Esophagus mucosa (tissue), 1 donor: Measurements from ENCODE around the gene VWA7. TPM values are rescaled to one million over a fixed set of nuclear protein-coding genes. Genes with fewer than 3 reads are reported as not detected.
A peak's percentile ranks its signal among the peaks of the same experiment; 100 is the strongest.

Experiments
- ATAC-seq: fragments of 200-7000 bp; cut with Tn5 transposase; one replicate; pipeline ENCODE4 v1.9.1; 2020
- total RNA-seq: library from RNA; stranded (reverse); gene quantifications from one replicate; pipeline ENCODE4 v1.2.4, GENCODE V29; 2023
- donor health status: DM: yes; HTN: yes; CAD: no.

The VWA7 gene
- total RNA-seq, 1 donor from 2014 or later: 1.6 TPM

DNA sequence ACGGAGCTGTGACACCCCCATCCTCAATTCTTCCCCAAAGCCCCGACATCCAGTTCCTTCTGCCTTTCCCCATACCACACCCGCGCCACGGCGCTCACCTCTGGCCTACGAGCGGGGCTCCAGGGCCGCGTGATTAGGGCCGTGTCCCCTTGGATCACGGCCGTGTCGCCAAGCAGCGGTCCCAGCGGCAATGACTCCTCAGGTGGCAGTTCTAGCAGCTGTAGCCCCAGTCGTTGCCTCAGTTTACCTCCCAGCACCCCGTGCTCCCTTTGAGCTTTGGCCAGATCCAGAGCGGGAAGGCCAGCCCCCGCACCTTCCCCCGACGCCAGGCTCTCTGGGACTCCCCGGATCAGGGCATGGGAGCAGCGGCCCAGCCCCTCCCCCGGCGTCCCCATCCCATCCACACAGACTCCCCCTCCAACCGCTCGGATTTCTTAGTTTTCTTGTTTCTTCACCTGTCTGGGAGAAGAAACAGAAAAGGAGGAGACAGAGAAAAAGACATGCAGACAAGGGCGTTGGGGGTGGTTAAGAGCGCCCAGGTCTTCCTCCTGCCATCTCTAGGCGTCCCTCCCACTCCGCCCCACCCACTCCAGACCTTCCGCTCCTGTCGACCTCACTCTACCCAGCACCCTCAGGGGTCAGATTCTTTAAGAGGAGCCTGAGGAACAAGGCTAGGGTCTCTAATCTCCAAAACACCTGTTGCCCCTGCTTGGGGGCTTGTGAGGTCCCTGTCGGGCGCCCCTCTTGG is 48.2 kb downstream of the VWA7 start, which contains the start of gene DDAH2:
DDAH2 (minus strand) TSS at position 533 of the 748 bp plus-strand sequence; CDS start at position 395, 138 bp downstream.
- peak; percentile 43 for ATAC-seq

DNA sequence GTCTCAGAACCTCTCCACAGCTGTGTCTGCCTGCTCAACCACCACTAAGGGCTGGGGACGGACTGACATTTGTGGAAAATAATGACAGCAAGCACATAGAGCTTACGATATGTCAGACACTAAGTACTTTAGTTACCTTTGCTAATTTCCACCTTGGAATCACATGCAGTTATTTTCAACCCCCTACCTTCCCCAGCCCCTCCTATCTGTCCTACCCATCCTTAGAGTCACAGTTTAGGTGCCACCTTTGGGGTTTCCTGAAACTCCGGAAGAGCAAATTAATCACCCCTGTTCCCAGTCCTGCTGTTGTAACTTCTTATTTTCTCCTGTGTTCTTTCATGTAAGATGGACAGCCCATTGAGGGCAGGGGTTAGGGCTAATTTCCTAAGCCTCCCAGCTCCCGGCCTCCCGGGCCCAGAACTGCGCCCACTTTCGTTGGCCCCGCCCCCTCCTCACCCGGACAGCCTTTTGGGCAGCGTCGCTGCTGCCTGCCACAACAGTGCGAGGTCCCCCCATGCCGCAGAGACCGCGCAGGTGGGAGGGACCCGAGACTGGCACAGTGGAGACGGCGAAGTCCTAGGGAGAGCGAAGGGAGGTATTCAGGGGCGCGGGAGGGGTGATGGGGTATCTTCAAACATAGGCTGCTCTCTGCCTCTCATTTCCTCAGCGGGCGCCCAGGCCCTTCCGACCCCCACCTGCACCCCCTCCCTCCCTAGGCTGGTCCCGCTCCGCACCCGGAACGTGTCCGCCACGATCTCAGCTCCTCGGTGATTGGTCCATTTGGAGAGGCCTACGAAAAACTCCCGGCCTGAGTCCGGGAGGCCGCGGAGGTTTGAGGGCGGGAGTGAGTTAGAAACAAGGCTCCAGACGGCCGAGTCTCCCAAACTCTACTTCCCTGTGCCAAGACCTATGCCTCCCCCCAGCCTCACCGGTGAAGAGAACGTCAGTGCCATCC is 49.1 kb downstream of the VWA7 start:
- no peak for ATAC-seq

DNA sequence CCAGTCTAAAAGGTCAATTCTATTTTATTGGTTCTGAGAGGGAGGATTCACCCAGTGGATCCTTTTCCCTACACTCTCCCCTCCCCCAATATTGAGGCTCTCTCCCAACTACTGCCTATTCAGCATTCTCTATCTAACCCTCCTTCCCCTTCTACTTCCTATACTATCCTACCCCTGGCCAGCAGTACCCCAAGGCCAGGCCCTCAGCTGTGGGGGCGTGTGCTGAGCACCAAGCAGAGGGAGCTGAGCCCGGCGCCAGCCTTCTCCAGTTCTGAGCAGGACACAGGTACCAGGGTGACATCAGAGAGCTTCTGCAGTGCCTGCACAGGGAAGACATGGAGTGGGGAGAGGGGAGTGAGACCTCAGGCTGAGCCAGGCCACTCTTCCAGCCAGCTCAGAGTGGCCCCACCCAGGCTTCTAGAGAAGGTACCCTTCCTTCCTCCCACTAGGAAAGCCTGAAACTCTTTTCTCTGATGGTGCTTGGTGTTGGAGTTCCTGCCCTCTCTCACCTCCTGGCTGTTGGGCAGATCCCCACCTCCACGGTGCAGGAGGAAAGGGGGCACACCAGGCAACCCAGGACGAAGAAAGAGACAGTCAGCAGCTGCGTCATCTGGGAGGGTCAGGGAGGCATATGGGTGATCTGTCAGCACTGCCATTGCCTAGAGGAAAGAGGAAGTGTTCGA is 50.0 kb downstream of the VWA7 start:
- ATAC-seq: no peak

DNA sequence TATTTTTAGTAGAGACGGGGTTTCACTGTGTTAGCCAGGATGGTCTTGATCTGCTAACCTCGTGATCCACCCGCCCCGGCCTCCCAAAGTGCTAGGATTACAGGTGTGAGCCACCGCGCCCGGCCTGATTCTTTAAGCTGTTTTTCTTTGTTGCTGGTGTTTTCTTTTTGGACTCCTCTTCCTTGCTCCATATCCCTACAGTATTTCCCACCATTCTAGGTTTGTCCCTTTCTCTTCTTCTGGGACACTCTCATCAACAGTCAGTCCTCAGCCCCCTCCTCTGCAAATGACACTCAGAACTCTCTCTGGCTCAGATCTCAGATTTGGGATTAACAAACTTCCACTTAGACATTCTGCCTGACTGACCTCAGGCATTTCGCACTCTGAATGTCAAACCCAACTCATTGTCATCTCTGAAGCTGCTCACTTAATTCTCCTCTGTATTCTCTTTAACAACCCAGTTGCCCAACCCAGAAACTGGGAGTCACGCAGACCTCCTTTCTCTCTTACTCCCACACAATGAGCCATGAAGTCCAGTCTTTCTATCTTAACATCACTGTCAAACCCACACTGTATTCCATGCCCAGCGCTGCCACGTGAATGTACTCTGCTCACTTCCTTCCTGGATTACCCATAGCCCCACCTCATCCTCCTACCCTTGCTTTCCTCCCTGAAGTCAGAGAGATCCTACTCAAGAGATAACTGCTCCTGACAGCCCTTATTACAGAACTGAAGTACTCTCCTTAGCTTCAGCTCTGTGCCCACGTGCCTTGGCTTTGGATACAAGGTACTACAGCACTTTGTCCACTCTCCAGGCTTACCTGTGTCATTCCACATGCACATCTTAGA is 51.4 kb downstream of the VWA7 start:
- no peak for ATAC-seq

DNA sequence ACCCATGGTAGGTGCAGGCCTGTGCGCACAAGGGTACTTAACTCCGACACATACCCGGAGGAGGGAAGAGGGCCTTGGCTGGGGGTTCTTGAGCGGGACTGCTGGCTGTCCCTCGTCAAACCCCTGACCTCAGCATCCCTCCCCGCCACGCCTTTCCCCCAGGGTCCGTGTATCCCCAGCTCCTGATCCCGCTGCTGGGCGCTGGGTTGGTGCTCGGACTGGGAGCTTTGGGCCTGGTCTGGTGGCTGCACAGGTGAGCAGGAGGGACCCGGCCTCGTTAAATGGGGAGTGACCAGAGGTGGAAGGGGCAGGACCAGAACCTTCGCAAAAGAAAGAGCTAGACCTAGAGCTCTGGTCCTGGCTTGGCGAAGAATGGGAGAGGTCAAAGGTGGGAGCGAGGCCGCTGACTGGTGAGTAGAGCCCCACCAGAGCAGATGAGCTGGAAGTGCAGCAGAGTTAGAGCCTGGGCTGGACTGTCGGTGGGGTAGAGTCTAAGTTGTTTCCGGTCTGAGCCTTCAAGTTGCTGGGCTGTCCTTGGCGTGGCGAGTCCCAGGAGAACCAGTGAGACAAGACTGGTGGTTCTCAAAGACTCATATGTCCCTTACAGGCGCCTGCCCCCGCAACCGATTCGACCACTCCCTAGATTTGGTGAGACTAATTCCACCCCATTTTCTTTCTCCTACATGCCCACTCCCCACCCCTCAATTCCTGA is 53.0 kb downstream of the VWA7 start:
- no peak for ATAC-seq

DNA sequence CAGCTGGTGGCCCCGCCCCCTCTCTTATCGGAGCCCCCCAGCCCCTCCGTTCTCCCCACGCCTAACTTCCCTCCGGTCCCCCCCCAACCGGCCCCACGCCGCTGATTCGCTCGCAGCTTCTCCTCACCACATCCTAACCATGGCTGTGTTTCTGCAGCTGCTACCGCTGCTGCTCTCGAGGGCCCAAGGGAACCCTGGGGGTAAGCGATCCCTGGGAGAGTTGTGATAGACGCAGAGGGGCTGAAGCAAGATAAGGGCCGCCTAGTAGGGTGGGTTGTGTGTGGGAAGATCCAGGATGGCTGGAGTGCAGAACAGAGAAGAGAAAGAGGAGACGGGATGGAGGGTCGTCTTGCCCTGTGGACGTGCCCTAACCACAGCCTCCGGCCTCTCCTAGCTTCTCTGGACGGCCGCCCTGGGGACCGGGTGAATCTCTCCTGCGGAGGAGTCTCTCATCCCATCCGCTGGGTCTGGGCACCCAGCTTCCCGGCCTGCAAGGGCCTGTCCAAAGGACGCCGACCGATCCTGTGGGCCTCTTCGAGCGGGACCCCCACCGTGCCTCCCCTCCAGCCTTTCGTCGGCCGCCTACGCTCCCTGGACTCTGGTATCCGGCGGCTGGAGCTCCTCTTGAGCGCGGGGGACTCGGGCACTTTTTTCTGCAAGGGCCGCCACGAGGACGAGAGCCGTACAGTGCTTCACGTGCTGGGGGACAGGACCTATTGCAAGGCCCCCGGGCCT is 53.7 kb downstream of the VWA7 start, which contains the start of gene MPIG6B:
MPIG6B (plus strand) TSS at position 129 of the 735 bp plus-strand sequence; CDS start at position 140, 11 bp downstream.
- ATAC-seq: no peak

DNA sequence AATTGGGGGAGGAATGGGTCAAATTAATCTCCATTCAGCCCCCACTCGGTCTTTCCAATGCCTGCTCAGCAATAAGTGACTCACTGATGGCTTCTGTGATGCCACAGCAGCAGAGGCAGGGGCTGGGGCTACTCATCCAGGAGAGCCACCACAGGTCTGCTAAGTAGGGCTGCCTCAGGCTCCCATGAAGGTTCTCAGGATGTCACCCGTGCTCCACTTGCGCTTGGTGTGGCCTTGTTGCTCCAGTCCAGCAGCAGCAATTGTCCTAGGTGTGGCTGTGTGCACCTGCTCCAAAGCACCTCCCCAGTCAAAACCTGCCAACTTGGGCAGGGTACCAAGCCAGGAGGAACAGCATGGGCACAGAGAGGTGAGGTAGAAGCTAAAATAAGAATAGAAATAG is 55.0 kb downstream of the VWA7 start:
- no peak for ATAC-seq

DNA sequence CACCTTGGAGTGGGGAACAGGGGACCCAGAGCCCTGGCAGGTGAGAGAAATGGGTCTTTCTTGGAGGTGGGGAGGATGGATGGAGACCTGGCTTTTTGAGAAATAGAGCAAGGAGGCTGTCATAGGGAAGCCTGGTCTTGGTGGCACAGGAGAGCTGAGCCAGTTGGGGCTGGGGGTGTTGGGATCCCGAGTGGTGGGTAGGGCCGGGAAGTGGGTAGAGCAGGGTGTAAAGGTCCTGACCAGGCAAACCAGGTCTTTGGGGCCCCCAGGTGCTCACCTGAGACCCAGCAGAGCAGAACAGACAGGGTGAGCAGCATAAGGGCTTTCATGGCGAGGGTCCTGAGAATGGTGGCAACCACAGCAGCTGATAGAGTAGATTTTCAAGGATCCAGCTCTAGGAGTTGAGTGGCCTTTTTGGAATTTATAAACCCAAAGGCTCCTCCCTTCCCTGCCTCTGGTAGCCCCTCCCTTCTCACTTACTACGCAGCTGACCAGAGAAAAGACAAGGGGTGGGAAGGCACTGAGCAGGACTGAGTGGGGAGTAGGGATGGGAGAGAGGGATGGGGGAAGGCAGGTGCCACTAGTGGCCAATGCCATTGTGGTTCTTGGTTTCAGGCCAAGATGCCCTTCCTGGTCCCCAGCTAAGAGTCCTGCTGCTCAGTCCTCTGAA is 55.6 kb downstream of the VWA7 start, which contains the start of gene LY6G6C:
LY6G6C (minus strand) TSS at position 396 of the 670 bp plus-strand sequence; CDS start at position 329, 67 bp downstream.
- no peak for ATAC-seq

DNA sequence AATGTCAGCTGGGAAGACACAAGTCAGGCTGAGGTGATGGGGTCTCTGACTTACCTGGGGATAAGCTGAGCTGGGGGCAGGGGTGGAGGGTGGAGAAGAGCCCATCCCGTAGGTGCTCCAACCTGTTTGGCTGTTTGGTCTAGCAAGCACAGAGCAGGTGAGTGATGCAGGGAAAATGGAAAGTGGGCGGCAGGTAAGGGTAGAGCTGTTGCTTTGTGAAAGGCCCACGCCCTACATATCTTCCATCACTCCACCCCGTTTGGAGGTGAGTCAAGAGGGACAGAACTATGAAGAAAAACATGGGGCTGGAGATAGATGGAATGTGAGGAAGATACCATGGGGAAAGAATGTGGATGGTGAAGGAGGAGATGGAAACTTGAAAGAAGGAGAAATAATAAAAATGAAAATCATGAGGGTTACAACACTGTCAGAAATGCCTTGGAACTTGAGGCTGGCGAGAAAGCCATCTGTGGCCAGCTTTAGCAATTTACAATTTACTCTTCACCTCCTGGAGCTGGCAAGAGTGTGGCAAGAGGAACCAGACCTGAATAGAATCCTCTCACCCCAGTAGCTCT is 56.8 kb downstream of the VWA7 start:
- ATAC-seq: peak; percentile 83

DNA sequence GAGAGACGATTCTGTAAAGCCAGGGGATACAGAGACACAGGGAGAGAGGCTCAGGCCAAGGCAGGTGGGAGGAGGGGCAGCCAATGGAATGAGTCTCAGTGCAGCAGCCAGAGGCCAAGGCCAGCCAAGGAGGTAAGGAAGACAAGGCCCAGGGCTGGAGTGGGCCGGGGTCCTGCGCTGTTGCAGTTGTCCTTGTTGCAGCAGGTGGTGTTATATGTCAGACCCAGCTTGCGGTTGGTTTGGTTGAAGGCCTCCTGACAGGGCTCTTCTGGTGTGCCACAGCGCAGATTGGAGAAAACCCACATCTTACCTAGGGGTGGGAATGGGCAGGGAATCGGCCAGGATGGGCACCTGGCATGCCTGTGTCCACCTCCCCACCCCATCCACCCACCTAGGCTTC is 58.1 kb downstream of the VWA7 start:
- ATAC-seq: no peak

DNA sequence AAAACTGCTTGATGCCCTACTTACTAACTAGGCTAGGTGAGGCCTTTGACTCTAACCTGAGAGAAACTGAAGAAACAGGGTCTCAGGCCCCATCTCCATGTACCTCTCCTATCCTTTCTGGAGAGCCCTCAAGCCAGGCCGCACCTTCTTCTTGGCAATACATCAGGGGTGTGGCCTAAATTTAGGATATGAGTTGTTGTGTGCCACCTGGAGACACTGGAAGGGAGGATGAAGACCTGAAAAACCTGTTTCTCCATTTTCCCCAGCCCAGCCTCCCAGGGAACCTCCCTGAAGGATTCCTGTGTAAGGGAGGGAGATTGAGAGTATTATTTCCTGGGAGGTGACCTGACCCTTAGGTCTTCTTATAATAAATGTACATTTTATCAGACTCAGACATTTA is 58.9 kb downstream of the VWA7 start:
- peak; percentile 80 for ATAC-seq

DNA sequence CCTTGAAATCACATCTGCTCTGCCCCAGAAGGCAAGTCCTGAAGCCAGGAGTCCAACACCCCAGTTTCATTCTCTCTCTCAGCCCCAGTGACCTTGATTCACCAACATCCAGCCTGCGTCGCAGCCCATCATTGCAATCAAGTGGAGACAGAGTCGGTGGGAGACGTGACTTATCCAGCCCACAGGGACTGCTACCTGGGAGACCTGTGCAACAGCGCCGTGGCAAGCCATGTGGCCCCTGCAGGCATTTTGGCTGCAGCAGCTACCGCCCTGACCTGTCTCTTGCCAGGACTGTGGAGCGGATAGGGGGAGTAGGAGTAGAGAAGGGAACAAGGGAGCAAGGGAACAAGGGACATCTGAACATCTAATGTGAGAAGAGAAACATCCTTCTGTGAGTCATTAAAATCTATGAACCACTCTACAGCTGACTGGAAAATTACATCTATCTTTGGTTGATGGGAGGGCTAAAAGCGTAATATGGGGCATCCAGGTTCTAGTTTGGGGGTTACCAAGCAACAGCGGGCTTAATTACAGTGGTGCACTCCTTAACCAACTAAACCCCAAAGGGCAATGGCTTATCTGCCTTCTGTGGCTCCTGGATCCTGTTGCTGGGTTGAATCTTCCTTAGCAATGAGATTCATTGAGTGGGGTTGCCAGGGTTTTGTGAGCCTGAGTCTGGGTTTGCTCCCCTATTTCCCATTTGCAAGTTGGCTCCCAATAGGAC is 59.5 kb downstream of the VWA7 start:
- peak; percentile 42 for ATAC-seq

Other genes starting within 250 kb of the VWA7 start
- not detected for gene MCCD1, start 248.4 kb downstream of the VWA7 start, total RNA-seq
- gene DDX39B, start 235.3 kb downstream of the VWA7 start, total RNA-seq: 174 TPM
- gene ATP6V1G2, start 230.7 kb downstream of the VWA7 start, total RNA-seq: not detected
- 13.9 TPM for gene NFKBIL1, start 229.7 kb downstream of the VWA7 start, total RNA-seq
- gene LTA, start 205.0 kb downstream of the VWA7 start, total RNA-seq: not detected
- gene TNF, start 201.8 kb downstream of the VWA7 start, total RNA-seq: 0.24 TPM
- gene LTB, start 194.9 kb downstream of the VWA7 start, total RNA-seq: 1.1 TPM
- 2.4 TPM for gene LST1, start 191.1 kb downstream of the VWA7 start, total RNA-seq
- 0.28 TPM for gene NCR3, start 184.3 kb downstream of the VWA7 start, total RNA-seq
- 3.3 TPM for gene AIF1, start 162.1 kb downstream of the VWA7 start, total RNA-seq
- gene PRRC2A, start 156.6 kb downstream of the VWA7 start, total RNA-seq: 103 TPM
- 143 TPM for gene BAG6, start 124.7 kb downstream of the VWA7 start, total RNA-seq
- gene APOM, start 121.4 kb downstream of the VWA7 start, total RNA-seq: 1.6 TPM
- 18.1 TPM for gene C6orf47, start 116.5 kb downstream of the VWA7 start, total RNA-seq
- gene GPANK1, start 112.3 kb downstream of the VWA7 start, total RNA-seq: 8.2 TPM
- 108 TPM for gene CSNK2B, start 111.2 kb downstream of the VWA7 start, total RNA-seq
- gene LY6G5B, start 107.4 kb downstream of the VWA7 start, total RNA-seq: 2.6 TPM
- gene LY6G5C, start 96.3 kb downstream of the VWA7 start, total RNA-seq: 0.72 TPM
- gene ABHD16A, start 74.0 kb downstream of the VWA7 start, total RNA-seq: 28.3 TPM
- not detected for gene LY6G6F, start 70.5 kb downstream of the VWA7 start, total RNA-seq
- not detected for gene LY6G6D, start 62.0 kb downstream of the VWA7 start, total RNA-seq
- gene LY6G6C, start 55.6 kb downstream of the VWA7 start, total RNA-seq: 10.8 TPM
- gene MPIG6B, start 54.0 kb downstream of the VWA7 start, total RNA-seq: 1.1 TPM
- 15.3 TPM for gene DDAH2, start 48.0 kb downstream of the VWA7 start, total RNA-seq
- 372 TPM for gene CLIC1, start 40.8 kb downstream of the VWA7 start, total RNA-seq
- gene MSH5, start 37.3 kb downstream of the VWA7 start, total RNA-seq: 12.0 TPM
- 0.64 TPM for gene SAPCD1, start 14.7 kb downstream of the VWA7 start, total RNA-seq
- gene VARS1, start 18.4 kb upstream of the VWA7 start, total RNA-seq: 79.8 TPM
- gene LSM2, start 29.6 kb upstream of the VWA7 start, total RNA-seq: 45.0 TPM
- 0.44 TPM for gene HSPA1L, start 38.0 kb upstream of the VWA7 start, total RNA-seq
- gene HSPA1A, start 38.2 kb upstream of the VWA7 start, total RNA-seq: 56.6 TPM
- 92.9 TPM for gene HSPA1B, start 50.4 kb upstream of the VWA7 start, total RNA-seq
- gene NEU1, start 85.5 kb upstream of the VWA7 start, total RNA-seq: 17.9 TPM
- 2.9 TPM for gene SLC44A4, start 101.7 kb upstream of the VWA7 start, total RNA-seq
- 28.2 TPM for gene EHMT2, start 120.4 kb upstream of the VWA7 start, total RNA-seq
- gene ZBTB12, start 124.8 kb upstream of the VWA7 start, total RNA-seq: 2.0 TPM
- 2.9 TPM for gene C2, start 150.4 kb upstream of the VWA7 start, total RNA-seq
- 36.1 TPM for gene CFB, start 168.8 kb upstream of the VWA7 start, total RNA-seq
- gene NELFE, start 181.6 kb upstream of the VWA7 start, total RNA-seq: 57.7 TPM
- gene SKIC2, start 181.8 kb upstream of the VWA7 start, total RNA-seq: 31.3 TPM
- gene DXO, start 194.8 kb upstream of the VWA7 start, total RNA-seq: 10.6 TPM
- gene C4A, start 204.7 kb upstream of the VWA7 start, total RNA-seq: 2.9 TPM
- 5.3 TPM for gene C4B, start 237.5 kb upstream of the VWA7 start, total RNA-seq